Pulmonary artery endothelial cell (primary cell): ENCODE measurements around the gene SLC39A3. TPM values are rescaled to one million over a fixed set of nuclear protein-coding genes. Genes with fewer than 3 reads are reported as not detected.

ENCODE experiments used
- DNase-seq: peaks from one replicate; pipeline ENCODE4 v3.0.0-alpha.2; 2011; ENCODE audit warnings: low read depth, low spot score
- total RNA-seq: library from RNA; depleted of rRNA; stranded (reverse); fragments of >200 nt; gene quantifications from 2 replicates; pipeline ENCODE4 v1.2.3, GENCODE V29; 2014

SLC39A3 gene
- total RNA-seq, 1 donor from 2014 or later: 18.0 TPM

- no peak for DNase-seq
Observed at GRCh38 chr19:2703691-2704216, 36.1 kb downstream of the SLC39A3 start.

GRCh38 chr19:2703077-2703437 lies 36.8 kb downstream of the SLC39A3 start:
- no peak for DNase-seq

GRCh38 chr19:2702170-2703076 lies 37.4 kb downstream of the SLC39A3 start, which contains the start of gene GNG7:
GNG7 (minus strand) TSS chr19:2702694; CDS start chr19:2520688, 182,006 bp downstream.
- peak; percentile 26 for DNase-seq

GRCh38 chr19:2701361-2702169 lies 38.3 kb downstream of the SLC39A3 start:
- DNase-seq: no peak

- DNase-seq: no peak
Observed at GRCh38 chr19:2700660-2701360, 39.0 kb downstream of the SLC39A3 start.

GRCh38 chr19:2699413-2700140 lies 40.2 kb downstream of the SLC39A3 start:
- no peak for DNase-seq

GRCh38 chr19:2694196-2694595 lies 45.6 kb downstream of the SLC39A3 start:
- DNase-seq: no peak

GRCh38 chr19:2693492-2694160 lies 46.2 kb downstream of the SLC39A3 start:
- no peak for DNase-seq

GRCh38 chr19:2691951-2692350 lies 47.9 kb downstream of the SLC39A3 start:
- no peak for DNase-seq

- no peak for DNase-seq
Observed at GRCh38 chr19:2690856-2691255, 49.0 kb downstream of the SLC39A3 start.

- DNase-seq: no peak
Observed at GRCh38 chr19:2686360-2686759, 53.5 kb downstream of the SLC39A3 start.

GRCh38 chr19:2685204-2685704 lies 54.6 kb downstream of the SLC39A3 start:
- no peak for DNase-seq

GRCh38 chr19:2683430-2684003 lies 56.3 kb downstream of the SLC39A3 start:
- no peak for DNase-seq

Other genes with a start within 250 kb of the SLC39A3 start
- 0.11 and 0.20 TPM in 2 replicates for gene GNG7, start 37.3 kb downstream of the SLC39A3 start, total RNA-seq
- under 0.01 and 0.04 TPM in 2 replicates for gene DIRAS1, start 18.6 kb downstream of the SLC39A3 start, total RNA-seq
- gene SGTA, start 43.3 kb upstream of the SLC39A3 start, total RNA-seq: 49.1 and 55.0 TPM in 2 replicates
- gene THOP1, start 45.5 kb upstream of the SLC39A3 start, total RNA-seq: 187 and 195 TPM in 2 replicates
- gene ZNF554, start 79.9 kb upstream of the SLC39A3 start, total RNA-seq: 2.4 and 3.2 TPM in 2 replicates
- 4.7 and 7.4 TPM in 2 replicates for gene ZNF555, start 101.5 kb upstream of the SLC39A3 start, total RNA-seq
- gene ZNF556, start 127.3 kb upstream of the SLC39A3 start, total RNA-seq: 0.04 TPM in 1 of 2 replicates, not detected in the other
- gene ZNF57, start 160.9 kb upstream of the SLC39A3 start, total RNA-seq: 7.0 and 8.2 TPM in 2 replicates
- gene ZNF77, start 205.0 kb upstream of the SLC39A3 start, total RNA-seq: 7.6 and 8.6 TPM in 2 replicates
- 1.9 and 3.4 TPM in 2 replicates for gene TLE6, start 237.5 kb upstream of the SLC39A3 start, total RNA-seq